ENCODE data around the gene GHDC.
A peak's percentile ranks its signal among the peaks of the same experiment; 100 is the strongest.

GHDC gene

DNA sequence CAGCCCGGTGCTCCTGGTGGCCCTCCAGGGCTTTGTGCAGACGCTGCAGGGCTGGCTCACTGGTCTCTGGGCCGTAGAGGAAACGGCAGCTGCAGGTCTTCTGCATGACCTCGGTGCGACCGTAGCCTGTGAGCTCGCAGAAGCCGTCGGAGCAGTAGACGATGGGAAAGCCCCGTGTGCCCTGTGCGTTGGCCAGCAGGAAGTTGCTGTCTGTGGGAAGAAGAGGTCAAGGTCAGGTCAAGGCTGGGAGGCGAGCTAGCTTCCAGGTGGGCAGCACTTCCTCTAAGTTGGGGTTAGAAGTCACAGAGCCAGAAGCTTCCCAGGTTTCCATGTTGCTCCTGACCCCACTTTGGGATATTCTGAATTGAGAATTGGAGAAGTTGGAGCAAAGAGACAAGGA is 15.5 kb downstream of the GHDC start:
- Histone ChIP-seq H3K4me3 (ENCODE audit: low read length) (peak overlapping the region; percentile 17; the same call in 1 of the 2 replicates), H3K27me3 (ENCODE audit: low read depth, low read length) (no peaks in the 10 kb centered on the region), H3K4me2 (ENCODE audit: low read length) (peak overlapping the region; percentile 48)

DNA sequence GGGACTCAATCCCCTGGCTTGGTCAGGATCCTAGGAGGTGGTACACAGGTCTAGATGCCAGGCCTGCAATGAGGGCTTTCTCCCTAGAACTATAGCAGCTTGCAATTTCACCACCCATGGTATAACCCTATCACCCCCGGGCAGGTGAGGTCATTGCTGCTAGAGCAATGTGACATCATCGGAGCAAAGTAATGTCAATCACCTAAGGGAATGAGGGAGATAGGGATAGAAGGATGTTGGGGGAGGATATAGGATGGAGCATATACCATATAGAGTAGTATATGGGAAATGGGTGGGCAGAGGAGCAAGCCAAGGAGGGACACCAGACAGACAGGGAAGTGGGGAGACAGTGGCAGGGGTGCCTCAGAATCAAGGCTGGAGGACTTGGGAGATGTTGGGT is 16.6 kb downstream of the GHDC start:
- TF ChIP-seq, protein P1, sequence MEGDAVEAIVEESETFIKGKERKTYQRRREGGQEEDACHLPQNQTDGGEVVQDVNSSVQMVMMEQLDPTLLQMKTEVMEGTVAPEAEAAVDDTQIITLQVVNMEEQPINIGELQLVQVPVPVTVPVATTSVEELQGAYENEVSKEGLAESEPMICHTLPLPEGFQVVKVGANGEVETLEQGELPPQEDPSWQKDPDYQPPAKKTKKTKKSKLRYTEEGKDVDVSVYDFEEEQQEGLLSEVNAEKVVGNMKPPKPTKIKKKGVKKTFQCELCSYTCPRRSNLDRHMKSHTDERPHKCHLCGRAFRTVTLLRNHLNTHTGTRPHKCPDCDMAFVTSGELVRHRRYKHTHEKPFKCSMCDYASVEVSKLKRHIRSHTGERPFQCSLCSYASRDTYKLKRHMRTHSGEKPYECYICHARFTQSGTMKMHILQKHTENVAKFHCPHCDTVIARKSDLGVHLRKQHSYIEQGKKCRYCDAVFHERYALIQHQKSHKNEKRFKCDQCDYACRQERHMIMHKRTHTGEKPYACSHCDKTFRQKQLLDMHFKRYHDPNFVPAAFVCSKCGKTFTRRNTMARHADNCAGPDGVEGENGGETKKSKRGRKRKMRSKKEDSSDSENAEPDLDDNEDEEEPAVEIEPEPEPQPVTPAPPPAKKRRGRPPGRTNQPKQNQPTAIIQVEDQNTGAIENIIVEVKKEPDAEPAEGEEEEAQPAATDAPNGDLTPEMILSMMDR (IDR thresholded peaks at IDR 0.05; ENCODE audit: low read depth, low read length), result no peak
- TF ChIP-seq EZH2phosphoT487 (IDR thresholded peaks at IDR 0.05; ENCODE audit: low read depth), result no peak
- no peaks in the 10 kb centered on the region for H3K79me2 ChIP-seq (ENCODE audit: low read length)
- H2AFZ ChIP-seq (ENCODE audit: low read depth, low read length), result no peak overlapping the region
- H3K27ac ChIP-seq (ENCODE audit: low read length), result no peak overlapping the region
- H3K4me3 ChIP-seq (ENCODE audit: low read length), result no peak overlapping the region
- no peaks in the 10 kb centered on the region for H3K9me3 ChIP-seq (ENCODE audit: insufficient read depth, low read length)
- no peaks in the 10 kb centered on the region for H4K20me1 ChIP-seq (ENCODE audit: insufficient read depth, low read length)
- peaks cover 31% of the 10 kb centered on the region for H3K4me1 ChIP-seq (ENCODE audit: low read length)
- no peaks in the 10 kb centered on the region for H3K36me3 ChIP-seq (replicated peaks; ENCODE audit: low read depth, low read length)
- H3K9ac ChIP-seq (ENCODE audit: low read length), result no peak overlapping the region
- H3K27me3 ChIP-seq (ENCODE audit: low read depth, low read length), result no peaks in the 10 kb centered on the region; the same call in 1 of the 2 replicates
- H3K4me2 ChIP-seq (ENCODE audit: low read length), result no peak overlapping the region

More for the DNA sequence above, 15.5 kb downstream of the GHDC start:
- Histone ChIP-seq H2AFZ (ENCODE audit: low read depth, low read length) (no peak overlapping the region), H3K9me3 (ENCODE audit: insufficient read depth, low read length) (no peaks in the 10 kb centered on the region), H3K79me2 (ENCODE audit: low read length) (no peaks in the 10 kb centered on the region), H3K36me3 (replicated peaks; ENCODE audit: low read depth, low read length) (no peaks in the 10 kb centered on the region), H3K4me1 (ENCODE audit: low read length) (peaks cover 37% of the 10 kb centered on the region), H3K9ac (ENCODE audit: low read length) (0 out of 2 replicates have a peak overlapping the region, but pooled peaks have one; percentile 11), H4K20me1 (ENCODE audit: insufficient read depth, low read length) (no peaks in the 10 kb centered on the region), H3K27ac (ENCODE audit: low read length) (0 out of 2 replicates have a peak overlapping the region, but pooled peaks have one; percentile 0)
- TF ChIP-seq, protein P1 (IDR thresholded peaks at IDR 0.05; ENCODE audit: low read depth, low read length), result no peak
- no peak for TF ChIP-seq EZH2phosphoT487 (IDR thresholded peaks at IDR 0.05; ENCODE audit: low read depth)

DNA sequence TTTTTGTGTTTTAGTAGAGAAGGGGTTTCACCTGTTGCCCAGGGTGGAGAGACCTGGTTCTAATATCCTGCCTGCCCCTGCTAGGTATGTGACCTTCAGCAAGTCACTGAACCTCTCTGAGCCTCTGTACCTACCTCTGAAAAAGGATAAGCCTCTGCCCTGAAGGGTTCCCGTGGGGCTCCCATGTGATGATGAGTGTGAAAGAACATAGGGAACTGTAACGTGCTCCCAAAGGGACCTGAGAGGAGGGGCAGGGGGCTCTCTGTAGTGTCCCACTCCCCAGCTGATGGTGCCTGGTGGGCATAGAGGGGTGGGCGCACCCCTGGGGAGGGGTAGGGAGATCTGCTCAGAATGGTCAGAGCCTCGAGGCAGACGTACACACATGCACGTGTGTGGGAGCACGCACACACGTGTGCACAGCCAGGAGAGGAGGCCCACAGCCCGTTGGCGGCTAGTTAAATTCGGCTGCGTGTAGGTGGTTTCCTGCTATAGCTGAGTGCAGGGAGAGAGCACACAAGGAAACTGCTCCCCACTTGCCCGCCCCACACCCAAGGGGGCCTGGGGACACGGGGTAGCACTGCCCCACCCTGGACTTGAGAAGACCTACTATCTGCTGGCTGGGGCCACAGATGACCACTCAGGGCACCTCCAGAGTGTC is 20.0 kb downstream of the GHDC start:
- no peaks in the 10 kb centered on the region for H3K36me3 ChIP-seq (replicated peaks; ENCODE audit: low read depth, low read length)
- H3K9ac ChIP-seq (ENCODE audit: low read length), result no peak overlapping the region
- H3K27ac ChIP-seq (ENCODE audit: low read length), result no peak overlapping the region
- no peak for TF ChIP-seq EZH2phosphoT487 (IDR thresholded peaks at IDR 0.05; ENCODE audit: low read depth)
- no peak overlapping the region for H3K4me2 ChIP-seq (ENCODE audit: low read length)
- H3K27me3 ChIP-seq (ENCODE audit: low read depth, low read length), result no peaks in the 10 kb centered on the region; the same call in 1 of the 2 replicates
- H4K20me1 ChIP-seq (ENCODE audit: insufficient read depth, low read length), result no peaks in the 10 kb centered on the region
- no peak overlapping the region for H3K4me3 ChIP-seq (ENCODE audit: low read length)
- no peaks in the 10 kb centered on the region for H3K9me3 ChIP-seq (ENCODE audit: insufficient read depth, low read length)
- H2AFZ ChIP-seq (ENCODE audit: low read depth, low read length), result no peak overlapping the region
- no peaks in the 10 kb centered on the region for H3K79me2 ChIP-seq (ENCODE audit: low read length)
- peaks cover 15% of the 10 kb centered on the region for H3K4me1 ChIP-seq (ENCODE audit: low read length)

DNA sequence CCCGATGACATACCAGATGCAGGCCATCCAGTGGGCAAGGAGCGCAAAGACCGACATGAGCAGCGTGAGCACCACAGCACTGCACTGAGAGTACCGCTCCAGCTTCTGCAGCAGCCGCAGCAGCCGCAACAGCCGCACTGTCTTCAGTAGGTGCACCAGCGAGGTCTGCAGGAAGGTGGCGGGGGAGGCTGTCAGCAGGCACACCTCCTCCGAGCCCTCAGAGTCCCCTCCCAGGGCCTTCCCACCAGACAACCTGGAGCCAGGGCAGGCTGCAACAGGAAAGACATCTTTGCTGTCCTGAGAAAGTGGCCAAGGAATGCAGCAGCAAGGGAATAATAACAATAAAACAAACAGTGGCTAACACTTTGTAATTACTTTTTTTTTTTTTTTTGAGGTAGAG is 22.5 kb downstream of the GHDC start:
- peaks cover 12% of the 10 kb centered on the region for H3K4me1 ChIP-seq (ENCODE audit: low read length)
- H3K4me3 ChIP-seq (ENCODE audit: low read length), result no peak overlapping the region
- no peaks in the 10 kb centered on the region for H3K9me3 ChIP-seq (ENCODE audit: insufficient read depth, low read length)
- H3K9ac ChIP-seq (ENCODE audit: low read length), result no peak overlapping the region
- H3K79me2 ChIP-seq (ENCODE audit: low read length), result no peaks in the 10 kb centered on the region
- H2AFZ ChIP-seq (ENCODE audit: low read depth, low read length), result no peak overlapping the region
- H3K27ac ChIP-seq (ENCODE audit: low read length), result no peak overlapping the region
- no peaks in the 10 kb centered on the region for H4K20me1 ChIP-seq (ENCODE audit: insufficient read depth, low read length)
- no peaks in the 10 kb centered on the region; the same call in 1 of the 2 replicates for H3K27me3 ChIP-seq (ENCODE audit: low read depth, low read length)
- TF ChIP-seq, protein P1 (IDR thresholded peaks at IDR 0.05; ENCODE audit: low read depth, low read length), result no peak
- TF ChIP-seq EZH2phosphoT487 (IDR thresholded peaks at IDR 0.05; ENCODE audit: low read depth), result no peak
- no peaks in the 10 kb centered on the region for H3K36me3 ChIP-seq (replicated peaks; ENCODE audit: low read depth, low read length)
- no peak overlapping the region for H3K4me2 ChIP-seq (ENCODE audit: low read length)
